ENCODE measurements around the gene SERINC5. TPM values are rescaled to one million over a fixed set of nuclear protein-coding genes. Genes with fewer than 3 reads are reported as not detected.

The SERINC5 gene
- total RNA-seq, 1 donor from 2014 or later: 8.3 TPM

- H3K36me3 Mint-ChIP-seq (ENCODE audit: low read depth): no peaks in the 10 kb centered on the region
- H3K4me3 Mint-ChIP-seq: peak overlapping the region; percentile 82
- DNase-seq (ENCODE audit: low read depth, low spot score): no peak
- TF ChIP-seq CTCF (conservative IDR thresholded peaks at IDR 0.05): no peak
- no peak overlapping the region for H3K27ac Mint-ChIP-seq (ENCODE audit: unreplicated experiment)
- no peaks in the 10 kb centered on the region for H3K9me3 Mint-ChIP-seq
- H3K4me1 Mint-ChIP-seq: peaks cover 48% of the 10 kb centered on the region
- peaks cover 27% of the 10 kb centered on the region for H3K27me3 Mint-ChIP-seq (ENCODE audit: low read depth)
These were observed 949 bp downstream of the SERINC5 start for GRCh38 chr5:80254767-80255430.

GRCh38 chr5:80251636-80252035 is 4.2 kb downstream of the SERINC5 start:
- Mint-ChIP-seq H3K4me1 (peaks cover 46% of the 10 kb centered on the region), H3K4me3 (no peak overlapping the region)

GRCh38 chr5:80250801-80251200 is 5.0 kb downstream of the SERINC5 start:
- Mint-ChIP-seq H3K9me3 (no peaks in the 10 kb centered on the region), H3K27me3 (ENCODE audit: low read depth) (peaks cover 24% of the 10 kb centered on the region), H3K27ac (ENCODE audit: unreplicated experiment) (no peak overlapping the region), H3K4me1 (peaks cover 49% of the 10 kb centered on the region), H3K4me3 (no peak overlapping the region), H3K36me3 (ENCODE audit: low read depth) (no peaks in the 10 kb centered on the region)
- no peak for DNase-seq (ENCODE audit: low read depth, low spot score)
- no peak for TF ChIP-seq CTCF (conservative IDR thresholded peaks at IDR 0.05)

More at GRCh38 chr5:80251636-80252035, 4.2 kb downstream of the SERINC5 start:
- H3K36me3 Mint-ChIP-seq (ENCODE audit: low read depth): no peaks in the 10 kb centered on the region
- no peaks in the 10 kb centered on the region for H3K9me3 Mint-ChIP-seq
- DNase-seq (ENCODE audit: low read depth, low spot score): no peak
- H3K27me3 Mint-ChIP-seq (ENCODE audit: low read depth): peaks cover 27% of the 10 kb centered on the region
- TF ChIP-seq CTCF (conservative IDR thresholded peaks at IDR 0.05): no peak
- no peak overlapping the region for H3K27ac Mint-ChIP-seq (ENCODE audit: unreplicated experiment)

GRCh38 chr5:80249901-80250300 is 5.9 kb downstream of the SERINC5 start:
- Mint-ChIP-seq H3K27me3 (ENCODE audit: low read depth) (peaks cover 21% of the 10 kb centered on the region), H3K36me3 (ENCODE audit: low read depth) (peaks cover 2% of the 10 kb centered on the region), H3K9me3 (no peaks in the 10 kb centered on the region), H3K4me3 (no peak overlapping the region), H3K27ac (ENCODE audit: unreplicated experiment) (no peak overlapping the region), H3K4me1 (peaks cover 52% of the 10 kb centered on the region)
- TF ChIP-seq CTCF (conservative IDR thresholded peaks at IDR 0.05): no peak
- DNase-seq (ENCODE audit: low read depth, low spot score): no peak

- no peak for TF ChIP-seq CTCF (conservative IDR thresholded peaks at IDR 0.05)
- Mint-ChIP-seq H3K4me3 (no peak overlapping the region), H3K27ac (ENCODE audit: unreplicated experiment) (no peak overlapping the region), H3K4me1 (peaks cover 42% of the 10 kb centered on the region), H3K36me3 (ENCODE audit: low read depth) (peaks cover 4% of the 10 kb centered on the region), H3K9me3 (no peaks in the 10 kb centered on the region), H3K27me3 (ENCODE audit: low read depth) (peaks cover 6% of the 10 kb centered on the region)
- no peak for DNase-seq (ENCODE audit: low read depth, low spot score)
These were observed 7.5 kb downstream of the SERINC5 start for GRCh38 chr5:80248378-80248777.
